Kidney epithelial cell (primary cell): ENCODE measurements around the gene PITRM1. TPM values are rescaled to one million over a fixed set of nuclear protein-coding genes. Genes with fewer than 3 reads are reported as not detected.

Source experiments
- DNase-seq: peaks from one replicate; pipeline ENCODE4 v3.0.0-alpha.2; 2010; ENCODE audit warnings: low read depth
- H3K27me3 ChIP-seq: 2 replicates; pipeline ENCODE4 v1.6.0; 2011; ENCODE audit warnings: low read length; ENCODE audit not compliant: control insufficient read depth, insufficient read depth
- H3K36me3 ChIP-seq: 2 replicates; pipeline ENCODE4 v1.5.1; 2011; ENCODE audit warnings: low read length; ENCODE audit not compliant: control insufficient read depth, insufficient read depth
- H3K4me3 ChIP-seq: 2 replicates; pipeline ENCODE4 v1.5.1; 2011; ENCODE audit warnings: low read depth, mild to moderate bottlenecking, control low read depth, low read length
- total RNA-seq: library from RNA; depleted of rRNA; stranded (reverse); fragments of >200 nt; gene quantifications from 2 replicates; pipeline ENCODE4 v1.2.3, GENCODE V29; 2015
- TF ChIP-seq, protein P1 (sequence below): IDR thresholded peaks from 2 replicates; pipeline ENCODE4 v1.5.1; 2011; ENCODE audit warnings: mild to moderate bottlenecking, moderate library complexity, low read length, control low read depth, inconsistent platforms; ENCODE audit not compliant: insufficient read depth, poor library complexity, severe bottlenecking

Gene PITRM1
- total RNA-seq, 1 donor from 2014 or later = 74.1 TPM

DNA sequence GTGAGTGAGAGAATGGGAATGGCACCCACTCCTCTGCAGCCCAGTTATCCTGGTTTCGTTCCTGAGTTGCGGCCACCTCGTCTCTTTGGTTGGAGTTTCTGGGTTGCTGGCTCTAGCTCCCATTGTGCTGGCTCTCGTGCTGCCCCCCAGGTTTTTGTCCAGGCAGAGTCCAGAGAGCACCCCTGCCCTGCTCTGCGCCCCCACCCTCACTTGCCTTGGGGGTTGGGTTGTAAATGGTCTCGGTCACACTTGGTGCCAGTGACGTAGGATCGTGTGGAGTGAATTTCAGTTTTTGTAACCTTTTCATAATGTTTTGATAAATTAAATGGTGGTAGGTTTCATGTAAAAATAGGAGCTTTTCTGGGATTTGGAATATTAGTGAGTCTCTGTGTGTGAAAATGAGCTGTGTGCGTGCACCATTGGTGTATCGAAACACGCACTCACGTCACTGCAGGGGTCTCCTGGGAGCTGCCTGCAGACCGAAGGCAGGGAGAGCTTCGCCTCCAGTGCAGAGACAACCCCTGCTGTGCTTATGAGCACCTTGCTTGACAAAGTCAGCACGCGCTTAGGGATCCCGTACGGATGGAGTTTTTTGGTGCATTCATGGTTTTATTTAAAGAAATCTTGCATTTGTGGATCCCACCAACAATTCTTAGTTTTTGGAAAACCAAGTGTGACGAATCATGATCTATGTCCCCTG is 72.3 kb downstream of the PITRM1 start:
- H3K4me3 ChIP-seq = no peak overlapping the region
- TF ChIP-seq, protein P1, sequence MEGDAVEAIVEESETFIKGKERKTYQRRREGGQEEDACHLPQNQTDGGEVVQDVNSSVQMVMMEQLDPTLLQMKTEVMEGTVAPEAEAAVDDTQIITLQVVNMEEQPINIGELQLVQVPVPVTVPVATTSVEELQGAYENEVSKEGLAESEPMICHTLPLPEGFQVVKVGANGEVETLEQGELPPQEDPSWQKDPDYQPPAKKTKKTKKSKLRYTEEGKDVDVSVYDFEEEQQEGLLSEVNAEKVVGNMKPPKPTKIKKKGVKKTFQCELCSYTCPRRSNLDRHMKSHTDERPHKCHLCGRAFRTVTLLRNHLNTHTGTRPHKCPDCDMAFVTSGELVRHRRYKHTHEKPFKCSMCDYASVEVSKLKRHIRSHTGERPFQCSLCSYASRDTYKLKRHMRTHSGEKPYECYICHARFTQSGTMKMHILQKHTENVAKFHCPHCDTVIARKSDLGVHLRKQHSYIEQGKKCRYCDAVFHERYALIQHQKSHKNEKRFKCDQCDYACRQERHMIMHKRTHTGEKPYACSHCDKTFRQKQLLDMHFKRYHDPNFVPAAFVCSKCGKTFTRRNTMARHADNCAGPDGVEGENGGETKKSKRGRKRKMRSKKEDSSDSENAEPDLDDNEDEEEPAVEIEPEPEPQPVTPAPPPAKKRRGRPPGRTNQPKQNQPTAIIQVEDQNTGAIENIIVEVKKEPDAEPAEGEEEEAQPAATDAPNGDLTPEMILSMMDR = no peak
- DNase-seq = no peak
- H3K27me3 ChIP-seq = no peaks in the 10 kb centered on the region
- H3K36me3 ChIP-seq = peaks cover 7% of the 10 kb centered on the region

DNA sequence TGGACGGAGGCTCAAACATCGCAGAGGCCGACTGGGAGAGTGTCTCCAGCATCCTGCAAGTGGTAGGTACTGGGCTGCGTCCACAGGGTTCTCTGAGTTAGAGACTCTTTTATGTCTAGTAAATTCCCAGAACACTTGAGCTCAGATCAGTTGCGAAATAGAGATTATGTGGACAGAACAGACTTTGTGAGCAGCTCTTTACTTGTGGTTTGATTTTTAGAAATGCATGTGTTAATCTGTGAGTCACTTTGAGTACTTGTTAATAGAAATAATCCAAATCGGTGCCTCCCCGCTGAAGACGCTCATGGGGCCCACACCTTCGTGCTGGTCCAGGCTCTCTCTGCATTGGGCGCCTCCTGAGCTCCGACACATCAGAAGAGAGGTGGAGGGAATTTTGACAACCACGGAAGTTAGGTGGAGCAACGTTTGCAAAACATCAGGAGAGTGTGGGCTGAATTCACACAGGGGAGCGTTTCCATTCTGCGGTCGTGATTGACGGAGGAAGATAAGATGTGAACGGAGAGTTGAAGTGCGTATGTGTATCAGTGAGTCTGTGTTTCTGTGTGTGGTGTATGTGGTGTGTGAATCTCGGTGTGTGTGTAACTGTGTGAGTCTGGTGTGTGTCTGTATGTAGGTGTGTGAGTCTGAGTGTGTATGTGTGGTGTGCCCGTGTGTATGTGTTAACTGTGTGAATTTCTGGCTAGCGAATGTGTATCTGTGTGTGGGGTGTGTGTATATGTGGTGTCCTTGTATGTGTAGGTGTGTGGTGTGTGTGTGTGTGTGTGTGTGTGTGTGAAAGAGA is 73.1 kb downstream of the PITRM1 start:
- Histone ChIP-seq H3K27me3 (no peaks in the 10 kb centered on the region), H3K36me3 (peaks cover 7% of the 10 kb centered on the region), H3K4me3 (no peak overlapping the region)
- DNase-seq = peak; percentile 49
- TF ChIP-seq, protein P1 = no peak

DNA sequence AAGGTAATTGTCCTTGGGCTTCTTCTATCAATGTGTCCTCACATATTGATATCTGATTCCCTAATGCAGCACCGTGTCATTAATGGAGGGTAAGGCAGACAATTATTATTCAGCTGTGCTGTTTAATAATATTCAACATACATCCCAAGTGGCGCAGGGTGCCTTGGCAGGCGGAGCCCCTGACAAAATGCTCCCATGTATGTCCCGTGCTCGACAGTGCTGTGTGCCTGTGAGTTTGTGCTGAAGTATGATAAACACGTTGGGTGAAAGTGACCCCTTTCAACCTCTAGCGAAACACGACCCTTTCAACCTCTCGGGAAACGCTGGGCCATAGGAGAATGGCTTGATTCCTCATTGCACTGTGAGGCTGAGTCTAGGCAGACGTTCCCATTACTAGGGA is 73.9 kb downstream of the PITRM1 start:
- TF ChIP-seq, protein P1 = no peak
- no peak for DNase-seq

DNA sequence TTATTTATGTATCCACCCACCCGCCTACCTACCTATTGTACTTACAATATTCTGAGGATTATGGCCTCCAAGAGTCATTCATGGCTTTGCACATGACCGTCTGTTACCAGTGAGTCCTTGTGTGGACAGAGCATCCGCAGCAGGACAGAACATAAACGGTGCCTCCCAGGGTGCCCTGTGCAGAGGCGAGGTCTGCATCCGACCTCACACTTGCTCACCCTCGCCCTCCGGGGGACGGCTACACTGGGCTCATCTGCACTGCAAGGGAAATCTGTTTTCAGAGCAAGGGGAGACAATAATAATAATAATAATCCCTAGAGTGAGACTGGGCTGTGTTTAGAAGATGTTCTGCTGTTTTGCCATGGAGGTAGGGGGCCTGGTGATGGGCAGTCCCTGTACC is 75.4 kb downstream of the PITRM1 start:
- no peak for DNase-seq
- no peaks in the 10 kb centered on the region for H3K27me3 ChIP-seq
- TF ChIP-seq, protein P1 = no peak
- peaks cover 6% of the 10 kb centered on the region for H3K36me3 ChIP-seq
- H3K4me3 ChIP-seq = no peak overlapping the region

More for the DNA sequence above, 73.9 kb downstream of the PITRM1 start:
- Histone ChIP-seq H3K36me3 (peaks cover 7% of the 10 kb centered on the region), H3K4me3 (no peak overlapping the region), H3K27me3 (no peaks in the 10 kb centered on the region)

DNA sequence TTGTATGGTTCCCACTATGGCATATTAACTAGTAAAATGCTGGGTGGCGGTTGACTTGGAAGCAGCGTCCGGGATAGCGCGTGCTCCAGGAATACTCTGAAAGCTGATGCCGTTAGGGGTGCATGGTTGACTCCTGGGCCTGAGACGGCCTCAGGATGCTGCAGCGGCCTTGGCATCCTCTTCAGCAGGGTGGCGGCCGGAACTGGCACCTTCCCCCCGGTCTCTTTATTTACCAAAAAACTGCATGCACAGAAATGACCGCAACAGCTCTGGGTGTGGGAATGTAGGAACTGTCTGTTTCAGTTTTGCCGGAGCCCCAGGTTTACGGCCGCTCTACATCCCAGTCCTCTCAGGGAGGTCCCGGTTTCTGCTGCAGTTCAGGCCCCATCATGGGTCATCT is 76.4 kb downstream of the PITRM1 start:
- Histone ChIP-seq H3K4me3 (no peak overlapping the region), H3K36me3 (peaks cover 5% of the 10 kb centered on the region), H3K27me3 (no peaks in the 10 kb centered on the region)
- no peak for DNase-seq
- TF ChIP-seq, protein P1 = no peak
